ENCODE measurements around the gene ZFP90.

DNA sequence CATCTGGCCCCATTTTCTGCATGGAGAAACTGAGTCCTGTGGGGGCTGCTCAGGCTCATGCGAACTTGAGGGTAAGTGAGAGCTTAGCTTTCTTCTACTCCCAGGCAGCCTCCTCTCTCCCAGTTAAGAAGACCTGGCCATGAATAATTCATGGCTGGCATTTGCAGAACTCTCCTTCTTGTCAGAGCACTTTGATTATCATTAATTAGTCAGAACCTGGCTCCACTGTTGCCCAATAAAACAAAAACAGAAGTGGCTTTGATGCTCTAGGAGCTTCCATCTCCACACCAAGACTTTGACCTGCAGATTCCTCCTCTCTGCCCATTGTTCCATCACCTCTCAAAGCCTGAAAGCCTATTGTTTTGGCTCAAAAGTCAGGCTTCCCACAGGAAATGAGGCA lies 60.5 kb downstream of the ZFP90 start:
- TF ChIP-seq TAF1 (IDR thresholded peaks at IDR 0.05; ENCODE audit: borderline replicate concordance, low read depth, low read length) (no peak), POLR2A (IDR thresholded peaks at IDR 0.05; ENCODE audit: low read depth, low read length) (no peak)
